GM18511 (cell line): ENCODE data around the gene PRTG.

Source experiments
- ATAC-seq: cut with Tn5 transposase; IDR thresholded peaks from one replicate; pipeline ENCODE4 v1.9.1; 2021; ENCODE audit warnings: mild to moderate bottlenecking, moderate library complexity; ENCODE audit not compliant: unreplicated experiment

PRTG gene

DNA sequence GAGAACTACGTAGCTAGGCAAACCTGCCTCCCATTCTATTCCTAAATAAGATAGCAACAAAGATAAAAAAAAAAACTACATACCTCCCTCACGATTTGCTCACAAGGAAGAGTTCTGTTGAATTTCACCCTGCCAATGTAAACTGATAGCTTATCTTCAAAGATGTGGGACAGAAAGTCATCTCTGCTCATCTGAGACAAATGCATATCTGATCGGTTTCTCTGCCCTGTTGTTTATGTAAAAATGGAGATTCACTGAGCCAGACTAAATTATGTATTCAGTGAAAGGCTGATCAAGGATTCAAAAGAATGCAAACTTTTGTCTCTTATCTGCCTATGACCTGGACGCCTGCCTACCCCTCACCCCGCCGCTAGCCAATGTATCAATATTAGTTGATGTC is 166.0 kb downstream of the PRTG start:
- ATAC-seq: no peak

GRCh38 chr15:55574096-55574495 is 168.9 kb downstream of the PRTG start:
- ATAC-seq: no peak

GRCh38 chr15:55573224-55573623 is 169.7 kb downstream of the PRTG start:
- ATAC-seq: no peak

DNA sequence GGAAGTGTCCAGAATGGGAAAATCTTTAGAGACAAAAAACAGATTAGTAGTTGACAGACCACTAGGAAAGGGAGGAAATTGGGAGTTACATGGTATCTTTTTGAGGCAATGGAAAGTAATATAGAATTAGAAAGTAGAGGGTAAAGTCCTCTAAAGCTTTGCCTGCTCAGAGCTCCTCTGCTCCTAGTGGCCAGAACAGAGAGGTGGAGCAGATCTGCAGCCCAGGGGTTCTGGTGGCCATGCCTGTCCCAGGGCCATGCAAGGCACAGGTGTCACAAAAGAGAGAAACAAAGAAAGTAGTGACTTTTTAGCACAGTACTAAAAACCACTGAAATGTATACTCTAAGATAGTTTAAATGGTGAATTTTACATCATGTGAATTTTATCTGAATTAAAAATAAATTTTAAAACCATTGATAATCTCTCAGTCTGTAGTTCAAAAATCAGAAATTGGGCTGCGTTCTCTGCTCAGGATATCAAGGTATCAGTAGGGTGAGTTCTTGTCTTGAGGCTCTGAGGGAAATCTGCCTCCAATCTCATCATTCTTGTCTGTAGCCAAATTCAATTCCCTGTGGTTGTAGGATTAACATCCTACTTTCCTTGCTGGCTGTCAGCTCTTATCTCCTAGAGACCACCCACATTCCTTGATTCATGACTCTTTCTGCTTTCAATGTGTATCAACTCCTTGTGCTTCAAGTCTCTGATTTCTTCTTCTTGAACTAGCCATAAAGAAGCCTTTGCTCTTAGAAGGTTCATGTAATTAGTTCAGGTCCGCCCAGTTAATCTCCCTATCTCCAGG is 178.4 kb downstream of the PRTG start:
- no peak for ATAC-seq

DNA sequence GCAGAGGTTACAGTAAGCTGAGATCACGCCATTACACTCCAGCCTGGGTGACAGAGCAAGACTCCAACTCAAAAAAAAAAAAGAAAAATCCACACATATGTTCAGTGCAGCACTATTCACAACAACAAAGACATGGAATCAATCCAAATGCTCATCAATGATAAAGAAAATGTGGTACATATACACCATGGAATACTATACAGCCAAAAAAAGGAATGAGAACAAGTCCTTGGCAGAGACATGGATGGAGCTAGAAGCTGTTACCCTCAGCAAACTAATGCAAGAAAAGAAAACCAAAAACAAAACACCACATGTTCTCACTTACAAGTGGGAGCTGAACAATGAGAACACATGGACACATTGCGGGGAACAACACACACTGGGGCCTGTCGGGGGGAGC is 180.4 kb downstream of the PRTG start:
- no peak for ATAC-seq
